HUES64 (cell line): ENCODE data around the gene FN3KRP.

Experiments
- H3K27ac ChIP-seq: 2 replicates; pipeline ENCODE4 v1.7.0; 2013; ENCODE audit warnings: low read depth, low read length, inconsistent platforms
- H3K27me3 ChIP-seq: 2 replicates; pipeline ENCODE4 v1.6.1; 2013; ENCODE audit warnings: mild to moderate bottlenecking, low read length; ENCODE audit not compliant: insufficient read depth
- H3K36me3 ChIP-seq: 2 replicates; pipeline ENCODE4 v1.6.1; 2013; ENCODE audit warnings: mild to moderate bottlenecking, low read length; ENCODE audit not compliant: insufficient read depth
- H3K4me1 ChIP-seq: 2 replicates; pipeline ENCODE4 v1.6.1; 2013; ENCODE audit warnings: mild to moderate bottlenecking, low read length, moderate library complexity; ENCODE audit not compliant: insufficient read depth
- H3K4me3 ChIP-seq: 2 replicates; pipeline ENCODE4 v1.5.1; 2013; ENCODE audit warnings: mild to moderate bottlenecking, low read length, moderate library complexity
- H3K9ac ChIP-seq: 2 replicates; pipeline ENCODE4 v1.6.1; 2013; ENCODE audit warnings: mild to moderate bottlenecking, low read depth, low read length
- H3K9me3 ChIP-seq: 2 replicates; pipeline ENCODE4 v1.6.1; 2013; ENCODE audit warnings: low read depth, low read length; ENCODE audit not compliant: insufficient read depth
- WGBS: fragments of 150-250, 120-280 bp; methylation state at CpG from one replicate; pipeline ENCODE4 v1.1.7; 2013; ENCODE audit warnings: missing lambda C conversion rate; 5-methylcytosine and 5-hydroxymethylcytosine counted together

Gene FN3KRP

GRCh38 chr17:82699551-82699950 is 17.0 kb upstream of the FN3KRP start:
- H3K27ac ChIP-seq: no peak overlapping the region
- no peaks in the 10 kb centered on the region for H3K4me1 ChIP-seq
- H3K36me3 ChIP-seq: no peaks in the 10 kb centered on the region
- H3K9me3 ChIP-seq: no peaks in the 10 kb centered on the region
- 81% methylated on average over 10 of the region's 13 CpGs for WGBS
- H3K4me3 ChIP-seq: peak overlapping the region; percentile 70; the same call in 1 of the 2 replicates
- peaks cover 50% of the 10 kb centered on the region for H3K27me3 ChIP-seq
- H3K9ac ChIP-seq: no peak overlapping the region

- Histone ChIP-seq H3K27me3 (peaks cover 30% of the 10 kb centered on the region), H3K4me1 (no peaks in the 10 kb centered on the region), H3K4me3 (no peak overlapping the region), H3K9me3 (no peaks in the 10 kb centered on the region), H3K36me3 (no peaks in the 10 kb centered on the region), H3K9ac (no peak overlapping the region), H3K27ac (no peak overlapping the region)
- WGBS: 81% methylated on average over 20 of the region's 20 CpGs
These were observed 14.1 kb upstream of the FN3KRP start for GRCh38 chr17:82702231-82702927.

GRCh38 chr17:82703036-82703745 is 13.3 kb upstream of the FN3KRP start:
- Histone ChIP-seq H3K9me3 (no peaks in the 10 kb centered on the region), H3K9ac (no peak overlapping the region), H3K27me3 (peaks cover 23% of the 10 kb centered on the region), H3K4me1 (no peaks in the 10 kb centered on the region), H3K27ac (no peak overlapping the region), H3K4me3 (no peak overlapping the region), H3K36me3 (no peaks in the 10 kb centered on the region)
- WGBS: 86% methylated on average over 26 of the region's 26 CpGs

GRCh38 chr17:82703935-82704865 is 12.3 kb upstream of the FN3KRP start:
- no peak overlapping the region for H3K4me3 ChIP-seq
- no peak overlapping the region for H3K27ac ChIP-seq
- WGBS: 88% methylated on average over 38 of the region's 38 CpGs
- no peaks in the 10 kb centered on the region for H3K4me1 ChIP-seq
- H3K9me3 ChIP-seq: no peaks in the 10 kb centered on the region
- H3K27me3 ChIP-seq: peaks cover 19% of the 10 kb centered on the region
- no peaks in the 10 kb centered on the region for H3K36me3 ChIP-seq
- H3K9ac ChIP-seq: no peak overlapping the region

GRCh38 chr17:82704886-82705285 is 11.6 kb upstream of the FN3KRP start:
- Histone ChIP-seq H3K9me3 (no peaks in the 10 kb centered on the region), H3K4me1 (no peaks in the 10 kb centered on the region), H3K27ac (no peak overlapping the region), H3K36me3 (no peaks in the 10 kb centered on the region), H3K9ac (no peak overlapping the region), H3K4me3 (no peak overlapping the region), H3K27me3 (peaks cover 12% of the 10 kb centered on the region)
- 84% methylated on average over 13 of the region's 13 CpGs for WGBS

- WGBS: 91% methylated on average over 18 of the region's 18 CpGs
These were observed 10.8 kb upstream of the FN3KRP start for GRCh38 chr17:82705756-82706155.

GRCh38 chr17:82709024-82709675 is 7.4 kb upstream of the FN3KRP start:
- no peak overlapping the region for H3K4me3 ChIP-seq
- no peaks in the 10 kb centered on the region for H3K9me3 ChIP-seq
- H3K9ac ChIP-seq: no peak overlapping the region
- WGBS: 70% methylated on average over 4 of the region's 9 CpGs
- H3K27me3 ChIP-seq: no peaks in the 10 kb centered on the region
- no peak overlapping the region for H3K27ac ChIP-seq
- no peaks in the 10 kb centered on the region for H3K4me1 ChIP-seq
- no peaks in the 10 kb centered on the region for H3K36me3 ChIP-seq

More at GRCh38 chr17:82705756-82706155, 10.8 kb upstream of the FN3KRP start:
- Histone ChIP-seq H3K27me3 (peaks cover 4% of the 10 kb centered on the region; the same call in 1 of the 2 replicates), H3K9me3 (no peaks in the 10 kb centered on the region), H3K36me3 (no peaks in the 10 kb centered on the region), H3K4me1 (no peaks in the 10 kb centered on the region), H3K9ac (no peak overlapping the region), H3K27ac (no peak overlapping the region), H3K4me3 (no peak overlapping the region)

GRCh38 chr17:82709676-82710498 is 6.6 kb upstream of the FN3KRP start:
- no peak overlapping the region for H3K9ac ChIP-seq
- H3K27ac ChIP-seq: no peak overlapping the region
- no peaks in the 10 kb centered on the region for H3K36me3 ChIP-seq
- no peaks in the 10 kb centered on the region for H3K9me3 ChIP-seq
- no peak overlapping the region for H3K4me3 ChIP-seq
- WGBS: 93% methylated on average over 25 of the region's 25 CpGs
- no peaks in the 10 kb centered on the region for H3K4me1 ChIP-seq
- H3K27me3 ChIP-seq: no peaks in the 10 kb centered on the region

GRCh38 chr17:82710499-82711232 is 5.8 kb upstream of the FN3KRP start:
- Histone ChIP-seq H3K27ac (no peak overlapping the region), H3K27me3 (no peaks in the 10 kb centered on the region), H3K9ac (no peak overlapping the region), H3K9me3 (no peaks in the 10 kb centered on the region), H3K4me3 (no peak overlapping the region), H3K4me1 (no peaks in the 10 kb centered on the region), H3K36me3 (no peaks in the 10 kb centered on the region)
- WGBS: 85% methylated on average over 29 of the region's 29 CpGs
